ENCODE results near the gene CLCN5.

GRCh38 chrX:49876750-49877149, 45.6 kb upstream of the CLCN5 start:
- no peak for TF ChIP-seq CTCF (IDR thresholded peaks at IDR 0.05)
- no peak for TF ChIP-seq POLR2A (IDR thresholded peaks at IDR 0.05)
